Adipose tissue (tissue), 3 donors: ENCODE results near the gene SDC4. TPM values are rescaled to one million over a fixed set of nuclear protein-coding genes. Genes with fewer than 3 reads are reported as not detected.

Experiments
- H3K27ac ChIP-seq: one replicate; pipeline ENCODE4 v1.5.1; 2013; ENCODE audit warnings: low read depth, low read length
- WGBS, 3 donors: extraction: QIAGEN DNeasy Blood & Tissue Kit; methylation state at CpG; one replicate each; pipeline ENCODE4 v1.1.7; 2013; 5-methylcytosine and 5-hydroxymethylcytosine counted together
- polyA plus RNA-seq, 3 donors: library from polyadenylated mRNA; stranded (reverse); fragments of 200-250 nt; gene quantifications; one replicate each; pipeline ENCODE4 v1.2.3, GENCODE V29; 2013
- donor health status: healthy with polysubstance abuse.
- donor health status: Bipolar disorder and iron deficiency.
- donor health status: healthy.

The SDC4 gene
- polyA plus RNA-seq, 3 donors, result 25.0 to 105 (median 51.1) TPM

GRCh38 chr20:45289942-45290676, 58.1 kb downstream of the SDC4 start:
- WGBS, 3 donors, result 73 to 80% (median 76%) methylated on average over 13 of the region's 13 CpGs
- no peak overlapping the region for H3K27ac ChIP-seq

- WGBS, 3 donors, result 88 to 91% (median 89%) methylated on average over 5 of the region's 5 CpGs
- H3K27ac ChIP-seq, result no peak overlapping the region
Measured at GRCh38 chr20:45288860-45289259, 59.4 kb downstream of the SDC4 start.

GRCh38 chr20:45288376-45288775, 59.8 kb downstream of the SDC4 start:
- no peak overlapping the region for H3K27ac ChIP-seq
- 75 to 88% (median 84%) methylated on average over 4 of the region's 4 CpGs for WGBS, 3 donors

- no peak overlapping the region for H3K27ac ChIP-seq
- 42 to 64% (median 55%) methylated on average over 4 of the region's 4 CpGs for WGBS, 3 donors
Measured at GRCh38 chr20:45283551-45284057, 64.6 kb downstream of the SDC4 start.

- no peak overlapping the region for H3K27ac ChIP-seq
- WGBS, 3 donors, result 65 to 70% (median 70%) methylated on average over 7 of the region's 7 CpGs
Measured at GRCh38 chr20:45282700-45283550, 65.3 kb downstream of the SDC4 start.

- 70 to 82% (median 72%) methylated on average over 1 of the region's 1 CpG for WGBS, 3 donors
- no peak overlapping the region for H3K27ac ChIP-seq
Measured at GRCh38 chr20:45279992-45280391, 68.2 kb downstream of the SDC4 start.

- 29 to 76% (median 74%) methylated on average over 3 of the region's 3 CpGs for WGBS, 3 donors
- no peak overlapping the region for H3K27ac ChIP-seq
Measured at GRCh38 chr20:45275338-45275737, 72.9 kb downstream of the SDC4 start.

Other genes starting within 250 kb of the SDC4 start
- gene KCNS1, start 247.3 kb downstream of the SDC4 start, polyA plus RNA-seq, result under 1 TPM in 2 of 3 donors, not detected in 1; 0.01 to 0.05 TPM
- gene WFDC5, start 233.2 kb downstream of the SDC4 start, polyA plus RNA-seq, result not detected
- not detected for gene WFDC12, start 224.0 kb downstream of the SDC4 start, polyA plus RNA-seq
- 10 to 100 TPM in 1 of 3 donors, under 1 TPM in 1, not detected in 1; 0.29 to 10.4 TPM for gene PI3, start 173.5 kb downstream of the SDC4 start, polyA plus RNA-seq
- gene SEMG1, start 141.4 kb downstream of the SDC4 start, polyA plus RNA-seq, result not detected
- not detected for gene SEMG2, start 127.1 kb downstream of the SDC4 start, polyA plus RNA-seq
- 100 to 1,000 TPM in 1 of 3 donors, 10 to 100 TPM in 2; 19.9 to 109 (median 77.8) TPM for gene SLPI, start 93.9 kb downstream of the SDC4 start, polyA plus RNA-seq
- 100 to 1,000 TPM in 1 of 3 donors, under 1 TPM in 1, not detected in 1; 0.19 to 233 TPM for gene RBPJL, start 41.6 kb downstream of the SDC4 start, polyA plus RNA-seq
- gene MATN4, start 40.1 kb downstream of the SDC4 start, polyA plus RNA-seq, result 1 to 10 TPM in 1 of 3 donors, under 1 TPM in 1, not detected in 1; 0.07 to 4.8 TPM
- gene SYS1, start 14.7 kb upstream of the SDC4 start, polyA plus RNA-seq, result 10 to 100 TPM; 13.2 to 29.5 (median 21.6) TPM
- gene TP53TG5, start 29.9 kb upstream of the SDC4 start, polyA plus RNA-seq, result under 1 TPM in 2 of 3 donors, not detected in 1; 0.02 to 0.04 TPM
- 10 to 100 TPM; 29.0 to 48.0 (median 31.3) TPM for gene DBNDD2, start 59.9 kb upstream of the SDC4 start, polyA plus RNA-seq
- gene PIGT, start 67.7 kb upstream of the SDC4 start, polyA plus RNA-seq, result 10 to 100 TPM; 45.9 to 73.5 (median 62.2) TPM
- gene WFDC2, start 121.3 kb upstream of the SDC4 start, polyA plus RNA-seq, result 1 to 10 TPM; 4.3 to 9.5 (median 9.2) TPM
- gene SPINT3, start 167.2 kb upstream of the SDC4 start, polyA plus RNA-seq, result not detected
- gene WFDC6, start 191.1 kb upstream of the SDC4 start, polyA plus RNA-seq, result not detected
- not detected for gene EPPIN, start 199.0 kb upstream of the SDC4 start, polyA plus RNA-seq
- gene WFDC8, start 230.9 kb upstream of the SDC4 start, polyA plus RNA-seq, result not detected